WERI-Rb-1 (cell line): Measurements from ENCODE around the gene C22orf42.

Experiments
- DNase-seq: peaks from one replicate; pipeline ENCODE4 v3.0.0-alpha.2; 2020
- H3K27ac ChIP-seq: fragments of 250-450 bp; sonication (Bioruptor Pico); 2 replicates; pipeline ENCODE4 v1.5.1; 2020; ENCODE audit warnings: mild to moderate bottlenecking, moderate library complexity
- H3K27me3 ChIP-seq: fragments of 250-450 bp; sonication (Bioruptor Pico); 2 replicates; pipeline ENCODE4 v1.5.1; 2021; ENCODE audit warnings: mild to moderate bottlenecking, low read depth, moderate library complexity; ENCODE audit not compliant: insufficient read depth, severe bottlenecking
- H3K36me3 ChIP-seq: fragments of 250-450 bp; sonication (Bioruptor Pico); 2 replicates; pipeline ENCODE4 v1.5.1; 2020; ENCODE audit warnings: mild to moderate bottlenecking, moderate library complexity
- H3K4me3 ChIP-seq: 2 replicates; pipeline ENCODE4 v1.5.1; 2011; ENCODE audit warnings: low read depth, mild to moderate bottlenecking, control low read depth, low read length
- H3K9me3 ChIP-seq: fragments of 250-450 bp; sonication (Bioruptor Pico); 2 replicates; pipeline ENCODE4 v1.5.1; 2021; ENCODE audit warnings: mild to moderate bottlenecking, moderate library complexity; ENCODE audit not compliant: severe bottlenecking
- CTCF ChIP-seq: IDR thresholded peaks from 2 replicates; pipeline ENCODE4 v1.5.1; 2011; ENCODE audit warnings: low read depth, mild to moderate bottlenecking, control low read depth, inconsistent platforms, low read length

C22orf42 gene

GRCh38 chr22:32120603-32121002 lies 38.5 kb downstream of the C22orf42 start:
- Histone ChIP-seq H3K27me3 (peaks cover 27% of the 10 kb centered on the region), H3K4me3 (no peak overlapping the region), H3K27ac (no peak overlapping the region), H3K9me3 (no peaks in the 10 kb centered on the region), H3K36me3 (no peaks in the 10 kb centered on the region)
- TF ChIP-seq CTCF, result no peak
- DNase-seq, result no peak

- no peak overlapping the region for H3K4me3 ChIP-seq
- H3K27me3 ChIP-seq, result peaks cover 36% of the 10 kb centered on the region
- no peaks in the 10 kb centered on the region for H3K36me3 ChIP-seq
- no peaks in the 10 kb centered on the region for H3K9me3 ChIP-seq
- H3K27ac ChIP-seq, result no peak overlapping the region
- no peak for DNase-seq
- 0 out of 2 replicates have a peak, but pooled peaks have one; percentile 17 for TF ChIP-seq CTCF
These were observed 39.4 kb downstream of the C22orf42 start for GRCh38 chr22:32119568-32120235.

GRCh38 chr22:32112380-32112779 lies 46.7 kb downstream of the C22orf42 start:
- TF ChIP-seq CTCF, result no peak
- no peak for DNase-seq
- no peaks in the 10 kb centered on the region for H3K9me3 ChIP-seq
- H3K4me3 ChIP-seq, result no peak overlapping the region
- H3K36me3 ChIP-seq, result no peaks in the 10 kb centered on the region
- peaks cover 60% of the 10 kb centered on the region for H3K27me3 ChIP-seq
- H3K27ac ChIP-seq, result no peak overlapping the region

GRCh38 chr22:32106930-32107329 lies 52.2 kb downstream of the C22orf42 start:
- Histone ChIP-seq H3K27me3 (peaks cover 44% of the 10 kb centered on the region), H3K27ac (no peak overlapping the region), H3K4me3 (no peak overlapping the region), H3K9me3 (no peaks in the 10 kb centered on the region), H3K36me3 (no peaks in the 10 kb centered on the region)
- DNase-seq, result no peak
- TF ChIP-seq CTCF, result no peak

- H3K36me3 ChIP-seq, result no peaks in the 10 kb centered on the region
- H3K4me3 ChIP-seq, result no peak overlapping the region
- H3K27ac ChIP-seq, result no peak overlapping the region
- H3K27me3 ChIP-seq, result peaks cover 36% of the 10 kb centered on the region
- H3K9me3 ChIP-seq, result no peaks in the 10 kb centered on the region
- TF ChIP-seq CTCF, result no peak
- no peak for DNase-seq
These were observed 55.3 kb downstream of the C22orf42 start for GRCh38 chr22:32103658-32104315.
